ENCODE data around the gene RABGAP1L. TPM values are rescaled to one million over a fixed set of nuclear protein-coding genes. Genes with fewer than 3 reads are reported as not detected.

The RABGAP1L gene
- total RNA-seq, 4 donors from 2014 or later = 31.2 to 115 (median 62.5) TPM

DNA sequence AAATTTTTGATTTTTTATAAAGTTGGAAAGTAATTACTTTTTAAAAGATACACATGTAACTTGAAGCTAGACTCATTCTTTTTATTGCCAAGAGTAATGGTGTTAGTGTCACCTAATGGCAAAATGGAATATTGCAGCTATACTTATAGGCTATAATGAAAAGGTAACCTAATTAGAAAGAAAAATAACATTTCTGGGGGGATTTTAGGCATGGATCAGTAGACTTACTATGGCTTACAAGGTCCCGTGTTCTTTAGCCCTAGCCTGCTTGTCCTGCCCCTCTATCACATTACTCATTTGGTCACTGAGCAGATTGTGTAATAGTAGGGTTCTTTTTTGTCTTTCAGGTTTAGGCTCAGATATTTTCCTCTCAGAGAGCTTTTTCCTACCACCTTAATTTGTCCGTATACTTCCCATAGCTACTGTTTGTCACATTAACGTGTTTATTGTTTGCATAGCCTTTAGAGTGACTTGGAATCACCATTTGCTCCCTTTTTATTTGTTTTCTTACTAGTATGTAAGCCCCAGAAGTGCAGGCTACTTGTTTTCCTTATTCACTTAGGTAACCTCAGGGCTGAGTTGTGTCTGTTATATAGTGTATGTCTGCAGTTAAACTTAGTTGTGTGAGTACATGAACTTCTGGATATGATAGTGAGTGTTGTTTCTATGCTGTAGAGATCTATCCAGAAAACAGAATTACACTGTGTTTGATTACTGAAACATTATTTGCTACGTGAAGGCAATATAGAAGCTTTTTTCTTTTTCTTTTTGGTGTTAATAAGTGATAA lies 58.7 kb downstream of the RABGAP1L start:
- no peak for ATAC-seq
- H3K27ac ChIP-seq = peak overlapping the region; percentile 25 to 63 (median 53)
- TF ChIP-seq, protein P1, sequence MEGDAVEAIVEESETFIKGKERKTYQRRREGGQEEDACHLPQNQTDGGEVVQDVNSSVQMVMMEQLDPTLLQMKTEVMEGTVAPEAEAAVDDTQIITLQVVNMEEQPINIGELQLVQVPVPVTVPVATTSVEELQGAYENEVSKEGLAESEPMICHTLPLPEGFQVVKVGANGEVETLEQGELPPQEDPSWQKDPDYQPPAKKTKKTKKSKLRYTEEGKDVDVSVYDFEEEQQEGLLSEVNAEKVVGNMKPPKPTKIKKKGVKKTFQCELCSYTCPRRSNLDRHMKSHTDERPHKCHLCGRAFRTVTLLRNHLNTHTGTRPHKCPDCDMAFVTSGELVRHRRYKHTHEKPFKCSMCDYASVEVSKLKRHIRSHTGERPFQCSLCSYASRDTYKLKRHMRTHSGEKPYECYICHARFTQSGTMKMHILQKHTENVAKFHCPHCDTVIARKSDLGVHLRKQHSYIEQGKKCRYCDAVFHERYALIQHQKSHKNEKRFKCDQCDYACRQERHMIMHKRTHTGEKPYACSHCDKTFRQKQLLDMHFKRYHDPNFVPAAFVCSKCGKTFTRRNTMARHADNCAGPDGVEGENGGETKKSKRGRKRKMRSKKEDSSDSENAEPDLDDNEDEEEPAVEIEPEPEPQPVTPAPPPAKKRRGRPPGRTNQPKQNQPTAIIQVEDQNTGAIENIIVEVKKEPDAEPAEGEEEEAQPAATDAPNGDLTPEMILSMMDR (IDR thresholded peaks at IDR 0.05) = peak; percentile 61 to 75 (median 74)
- TF ChIP-seq POLR2AphosphoS5 (IDR thresholded peaks at IDR 0.05) = no peak

DNA sequence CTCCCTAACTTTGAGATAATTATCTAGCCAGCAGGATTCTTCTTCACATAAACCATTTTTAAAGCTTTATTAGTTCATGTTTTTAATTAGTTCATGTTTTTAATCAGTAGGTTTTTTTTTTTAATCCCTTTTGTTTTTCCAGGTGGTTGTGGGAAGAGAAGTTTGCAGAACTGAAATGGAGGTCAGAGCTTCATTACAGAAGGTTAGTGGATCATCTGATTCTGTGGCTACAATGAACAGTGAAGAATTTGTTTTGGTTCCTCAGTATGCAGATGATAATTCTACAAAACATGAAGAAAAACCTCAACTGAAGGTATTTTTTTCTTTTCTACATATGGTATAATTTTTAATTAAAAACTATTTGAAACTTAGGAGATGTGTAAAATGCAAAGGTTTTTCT lies 59.7 kb downstream of the RABGAP1L start:
- Histone ChIP-seq H3K4me1 (peaks cover 0 to 31% (median 4%) of the 10 kb centered on the region in 3 donors), H3K4me3 (no peak overlapping the region), H3K27me3 (no peaks in the 10 kb centered on the region), H3K9me3 (no peaks in the 10 kb centered on the region), H3K27ac (peak overlapping the region in 1 of 4 donors; percentile 57), H3K36me3 (peaks cover 0 to 15% of the 10 kb centered on the region in 2 donors)
- TF ChIP-seq POLR2AphosphoS5 (IDR thresholded peaks at IDR 0.05) (no peak), POLR2A (IDR thresholded peaks at IDR 0.05) (no peak)
- ATAC-seq = no peak

More for the DNA sequence above, 58.7 kb downstream of the RABGAP1L start:
- 15 to 26% methylated on average over 4 of the region's 4 CpGs for WGBS, 2 donors (ENCODE audit: low coverage in 1 of 2)
- no peaks in the 10 kb centered on the region for H3K9me3 ChIP-seq
- no peaks in the 10 kb centered on the region for H3K27me3 ChIP-seq
- peaks cover 0 to 15% of the 10 kb centered on the region in 2 donors for H3K36me3 ChIP-seq
- no peak overlapping the region for H3K4me3 ChIP-seq
- peaks cover 0 to 31% (median 4%) of the 10 kb centered on the region in 3 donors for H3K4me1 ChIP-seq

DNA sequence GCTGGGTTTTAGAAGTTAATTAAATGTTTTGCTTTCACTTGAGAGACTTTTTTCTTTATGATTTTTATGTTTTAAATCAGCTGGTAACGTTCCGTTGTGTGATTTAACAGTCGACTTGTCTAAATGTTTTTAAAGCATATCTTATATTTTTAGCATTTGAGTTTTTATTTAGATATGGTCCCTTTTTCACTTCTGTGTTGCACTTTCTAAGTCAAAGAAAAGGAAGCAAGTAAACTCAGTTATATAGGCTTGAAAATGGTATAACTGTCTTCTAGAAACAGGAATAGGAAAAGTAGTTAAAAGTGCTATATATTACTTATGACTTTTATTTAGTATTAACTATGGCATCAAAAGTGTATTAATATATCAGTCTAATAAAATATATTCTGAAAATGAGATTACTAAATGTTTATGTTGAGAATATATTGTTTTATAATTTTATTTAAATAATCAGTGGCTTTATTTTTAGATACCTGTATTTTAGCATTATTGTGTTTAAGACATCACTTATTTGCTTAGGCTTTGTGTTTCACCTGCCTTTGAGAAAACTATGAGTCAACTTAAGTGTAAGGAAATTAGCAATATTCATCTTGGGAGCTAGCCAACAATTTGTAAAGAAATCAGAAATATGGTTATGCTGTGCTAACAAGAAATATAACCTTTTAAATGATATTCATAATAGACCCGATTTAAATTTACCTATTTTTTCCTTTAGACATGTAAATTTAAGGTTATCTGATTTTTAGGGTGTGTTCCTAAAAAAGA lies 60.5 kb downstream of the RABGAP1L start:
- H3K27me3 ChIP-seq = no peaks in the 10 kb centered on the region
- TF ChIP-seq, protein P1 (IDR thresholded peaks at IDR 0.05) = no peak
- TF ChIP-seq POLR2AphosphoS5 (IDR thresholded peaks at IDR 0.05) (no peak), EP300 (IDR thresholded peaks at IDR 0.05) (no peak), POLR2A (IDR thresholded peaks at IDR 0.05) (no peak)
- peaks cover 0 to 31% (median 4%) of the 10 kb centered on the region in 3 donors for H3K4me1 ChIP-seq
- H3K4me3 ChIP-seq = no peak overlapping the region
- peaks cover 0 to 19% of the 10 kb centered on the region in 2 donors for H3K36me3 ChIP-seq
- WGBS, 2 donors (ENCODE audit: low coverage in 1 of 2) = 54 to 72% methylated on average over 4 of the region's 4 CpGs
- H3K9me3 ChIP-seq = no peaks in the 10 kb centered on the region
- no peak for ATAC-seq
- no peak overlapping the region for H3K27ac ChIP-seq

DNA sequence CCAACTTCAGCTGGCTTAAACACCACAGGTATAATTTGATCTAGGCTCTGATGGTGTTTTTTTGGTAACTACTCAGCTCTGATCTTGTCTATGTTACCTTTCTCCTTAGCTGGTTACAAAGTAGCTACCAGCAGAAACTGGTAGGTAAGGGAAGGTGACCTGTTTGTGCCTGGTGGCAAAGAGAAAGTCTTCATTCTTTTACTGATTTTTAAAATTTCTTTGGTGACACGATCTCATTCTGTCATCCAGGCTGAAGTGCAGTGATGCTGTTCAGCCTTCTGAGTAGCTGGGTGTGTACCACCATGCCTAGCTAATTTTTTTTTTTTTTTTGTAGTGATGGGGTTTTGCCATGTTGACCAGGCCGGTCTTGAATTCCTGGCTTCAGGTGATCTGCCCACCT lies 62.4 kb downstream of the RABGAP1L start:
- WGBS, 2 donors (ENCODE audit: low coverage in 1 of 2) = 100% methylated on average over 1 to 2 of the region's 2 CpGs
- TF ChIP-seq EP300 (IDR thresholded peaks at IDR 0.05) (no peak), POLR2A (IDR thresholded peaks at IDR 0.05) (no peak), POLR2AphosphoS5 (IDR thresholded peaks at IDR 0.05) (no peak)
- TF ChIP-seq, protein P1 (IDR thresholded peaks at IDR 0.05) = no peak

DNA sequence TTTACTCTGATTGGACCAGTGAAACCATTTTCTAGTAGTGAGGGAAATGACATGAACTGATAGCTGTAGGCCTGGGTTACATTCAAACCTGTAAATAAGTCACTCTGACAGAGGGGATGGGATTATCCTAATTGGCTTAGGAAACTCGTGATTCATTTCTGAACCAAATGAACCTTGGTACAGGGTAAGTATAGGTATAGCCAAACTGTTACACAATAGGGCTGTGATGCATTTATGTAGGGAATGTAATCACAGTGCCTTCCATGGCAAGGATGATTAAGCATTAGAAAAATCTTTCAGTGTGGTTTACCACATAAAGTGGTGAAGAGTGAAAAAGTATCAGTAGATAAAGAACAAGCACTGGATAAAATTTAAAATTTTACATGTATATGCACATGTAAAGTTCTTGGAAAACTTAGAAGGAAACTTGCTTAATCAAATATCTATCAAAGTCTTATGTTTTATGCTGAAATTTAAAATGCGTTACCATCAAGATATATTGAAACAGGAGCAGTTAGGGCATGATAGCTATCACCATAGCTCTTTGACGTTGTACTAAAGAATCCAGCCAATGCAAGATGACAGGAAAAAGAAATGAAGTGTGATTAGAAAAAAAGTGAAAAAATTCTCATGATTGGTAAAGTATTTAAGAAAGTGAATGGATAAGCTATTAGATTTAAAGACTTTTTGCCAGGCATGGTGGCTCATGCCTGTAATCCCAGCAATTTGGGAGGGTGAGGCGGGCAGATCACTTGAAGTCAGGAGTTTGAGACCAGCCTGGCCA lies 63.0 kb downstream of the RABGAP1L start:
- Histone ChIP-seq H3K36me3 (peaks cover 0 to 19% of the 10 kb centered on the region in 2 donors), H3K4me1 (peaks cover 0 to 31% (median 4%) of the 10 kb centered on the region in 3 donors), H3K27ac (no peak overlapping the region), H3K9me3 (no peaks in the 10 kb centered on the region), H3K4me3 (no peak overlapping the region), H3K27me3 (no peaks in the 10 kb centered on the region)
- 92 to 94% methylated on average over 4 of the region's 4 CpGs for WGBS, 2 donors (ENCODE audit: low coverage in 1 of 2)
- no peak for TF ChIP-seq POLR2A (IDR thresholded peaks at IDR 0.05)
- TF ChIP-seq, protein P1 (IDR thresholded peaks at IDR 0.05) = no peak
- TF ChIP-seq EP300 (IDR thresholded peaks at IDR 0.05) = no peak
- no peak for TF ChIP-seq POLR2AphosphoS5 (IDR thresholded peaks at IDR 0.05)
- ATAC-seq = no peak

More for the DNA sequence above, 62.4 kb downstream of the RABGAP1L start:
- H3K27me3 ChIP-seq = no peaks in the 10 kb centered on the region
- no peaks in the 10 kb centered on the region for H3K9me3 ChIP-seq
- H3K4me3 ChIP-seq = no peak overlapping the region
- no peak for ATAC-seq
- no peak overlapping the region for H3K27ac ChIP-seq
- H3K4me1 ChIP-seq = peaks cover 0 to 31% (median 4%) of the 10 kb centered on the region in 3 donors
- peaks cover 0 to 19% of the 10 kb centered on the region in 2 donors for H3K36me3 ChIP-seq

Measured in gastroesophageal sphincter (tissue), 4 donors.